GM10248 (cell line): ENCODE measurements around the gene ARVCF.

Experiments
- CTCF ChIA-PET: fragments of 300-600 bp; sonication (Branson Sonifier 250); formaldehyde crosslinking; extraction: SDS; loops from one replicate; lab custom pipeline; 2021; ENCODE audit warnings: antibody characterized with exemption; lab: Yijun Ruan, JAX
- POLR2A ChIA-PET: fragments of 350-650 bp; sonication (Branson Sonifier 250); formaldehyde crosslinking; extraction: SDS; loops from one replicate; lab custom pipeline; 2020; ENCODE audit warnings: antibody characterized with exemption; lab: Yijun Ruan, JAX
- DNase-seq: peaks from one replicate; pipeline ENCODE4 v3.0.0; 2012; ENCODE audit errors: extremely low spot score
- TF ChIP-seq, protein P1 (sequence below): IDR thresholded peaks from 2 replicates; pipeline ENCODE4 v1.5.1; 2012; ENCODE audit warnings: mild to moderate bottlenecking, low read depth; ENCODE audit errors: extremely low read depth, missing control alignments, control extremely low read depth

The ARVCF gene

DNA sequence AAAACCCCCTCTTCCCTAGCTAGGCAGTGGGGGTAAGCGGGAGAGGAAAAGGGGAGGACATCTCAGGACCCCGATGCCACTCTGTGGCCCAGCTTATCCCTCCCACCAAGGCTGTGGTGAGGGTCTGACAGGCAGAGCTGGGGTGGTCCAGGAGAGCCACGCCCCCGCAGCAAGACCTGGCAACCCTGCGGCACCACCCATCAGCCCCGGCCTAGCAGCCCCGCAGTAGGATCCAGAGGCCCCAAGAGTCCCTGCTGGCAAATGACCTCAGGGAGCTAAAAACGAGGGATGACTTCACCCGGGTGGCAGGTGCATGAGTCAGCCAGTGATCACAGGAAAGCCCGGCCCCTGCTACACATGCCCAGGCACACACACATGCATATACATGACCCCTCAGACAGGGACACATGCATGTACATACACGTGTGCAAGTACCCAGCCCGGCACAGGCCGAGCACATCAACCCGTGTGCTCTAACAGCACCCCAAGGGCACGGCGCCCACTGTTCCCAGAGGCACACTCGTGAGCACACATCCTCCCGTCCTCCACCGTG lies 32.3 kb downstream of the ARVCF start:
- ChIA-PET POLR2A (interaction anchor here (0.5 kb wide), 1 partner anchor 37 kb away, joined by 3 read pairs; the partner anchor contains the start of gene TANGO2), CTCF (interaction anchor here (0.9 to 2.2 kb wide), 6 partner anchors 10 to 42 kb away, joined by 3 to 10 read pairs (median 4); no protein-coding TSS in a partner anchor)
- TF ChIP-seq, protein P1, sequence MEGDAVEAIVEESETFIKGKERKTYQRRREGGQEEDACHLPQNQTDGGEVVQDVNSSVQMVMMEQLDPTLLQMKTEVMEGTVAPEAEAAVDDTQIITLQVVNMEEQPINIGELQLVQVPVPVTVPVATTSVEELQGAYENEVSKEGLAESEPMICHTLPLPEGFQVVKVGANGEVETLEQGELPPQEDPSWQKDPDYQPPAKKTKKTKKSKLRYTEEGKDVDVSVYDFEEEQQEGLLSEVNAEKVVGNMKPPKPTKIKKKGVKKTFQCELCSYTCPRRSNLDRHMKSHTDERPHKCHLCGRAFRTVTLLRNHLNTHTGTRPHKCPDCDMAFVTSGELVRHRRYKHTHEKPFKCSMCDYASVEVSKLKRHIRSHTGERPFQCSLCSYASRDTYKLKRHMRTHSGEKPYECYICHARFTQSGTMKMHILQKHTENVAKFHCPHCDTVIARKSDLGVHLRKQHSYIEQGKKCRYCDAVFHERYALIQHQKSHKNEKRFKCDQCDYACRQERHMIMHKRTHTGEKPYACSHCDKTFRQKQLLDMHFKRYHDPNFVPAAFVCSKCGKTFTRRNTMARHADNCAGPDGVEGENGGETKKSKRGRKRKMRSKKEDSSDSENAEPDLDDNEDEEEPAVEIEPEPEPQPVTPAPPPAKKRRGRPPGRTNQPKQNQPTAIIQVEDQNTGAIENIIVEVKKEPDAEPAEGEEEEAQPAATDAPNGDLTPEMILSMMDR: no peak
- DNase-seq: no peak

DNA sequence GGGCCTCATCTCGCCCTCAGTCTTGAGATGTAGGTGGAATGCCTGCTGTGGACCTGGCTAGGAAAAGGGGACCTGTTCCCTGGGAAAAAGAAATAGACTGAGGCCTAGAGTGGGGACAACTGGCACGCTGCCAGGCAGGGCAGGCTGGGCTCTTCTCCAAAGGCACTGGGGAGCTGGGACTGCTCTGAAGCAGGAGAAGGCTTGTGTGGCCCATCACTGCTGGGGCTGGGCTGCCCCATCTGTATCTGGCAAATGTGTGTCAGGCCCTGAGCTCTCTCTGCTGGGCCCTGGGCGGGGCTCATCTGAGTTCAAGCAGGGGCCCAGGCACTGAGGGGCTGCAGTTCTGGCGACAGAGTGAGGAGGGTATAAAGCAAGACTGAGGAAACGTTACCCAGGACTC lies 32.9 kb downstream of the ARVCF start:
- ChIA-PET CTCF (interaction anchor here (0.9 to 2.2 kb wide), 5 partner anchors 9 to 30 kb away, joined by 3 to 10 read pairs (median 4); no protein-coding TSS in a partner anchor), POLR2A (interaction anchor here (0.5 kb wide), 1 partner anchor 38 kb away, joined by 3 read pairs; the partner anchor contains the start of gene TANGO2)
- TF ChIP-seq, protein P1: no peak
- DNase-seq: no peak

DNA sequence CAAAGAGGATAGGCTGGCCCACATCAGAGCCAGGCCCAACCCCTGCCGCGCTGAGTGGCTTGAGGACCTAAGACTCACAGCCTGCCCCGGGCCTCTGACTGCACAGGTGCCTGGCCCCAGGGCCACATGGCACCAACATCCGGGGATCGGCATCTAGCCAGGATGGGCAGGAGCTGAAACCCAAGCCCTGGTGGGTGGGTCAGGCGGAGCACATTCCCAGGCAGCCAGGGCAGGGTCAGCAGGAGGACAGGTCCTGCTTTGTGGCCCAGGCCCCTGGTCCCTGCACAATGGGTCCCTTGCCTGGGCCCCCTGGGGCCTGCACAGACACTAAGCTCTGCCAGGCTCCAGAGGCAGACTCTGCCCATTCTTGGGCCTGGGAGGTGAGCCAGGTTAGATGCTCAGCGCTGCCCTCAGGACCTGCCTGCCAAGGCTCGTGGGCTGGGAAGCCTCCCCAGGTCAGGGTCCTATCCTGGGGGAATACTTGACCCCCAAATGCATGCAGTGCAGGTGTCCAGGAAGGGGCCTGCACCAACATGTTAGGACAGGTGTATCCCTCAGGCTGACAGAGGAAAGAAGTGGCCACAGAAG lies 33.5 kb downstream of the ARVCF start:
- POLR2A ChIA-PET: no interaction called here
- TF ChIP-seq, protein P1: no peak
- CTCF ChIA-PET: interaction anchor here (2.0 kb wide), 1 partner anchor 31 kb away, joined by 4 read pairs; no protein-coding TSS in a partner anchor
- no peak for DNase-seq

DNA sequence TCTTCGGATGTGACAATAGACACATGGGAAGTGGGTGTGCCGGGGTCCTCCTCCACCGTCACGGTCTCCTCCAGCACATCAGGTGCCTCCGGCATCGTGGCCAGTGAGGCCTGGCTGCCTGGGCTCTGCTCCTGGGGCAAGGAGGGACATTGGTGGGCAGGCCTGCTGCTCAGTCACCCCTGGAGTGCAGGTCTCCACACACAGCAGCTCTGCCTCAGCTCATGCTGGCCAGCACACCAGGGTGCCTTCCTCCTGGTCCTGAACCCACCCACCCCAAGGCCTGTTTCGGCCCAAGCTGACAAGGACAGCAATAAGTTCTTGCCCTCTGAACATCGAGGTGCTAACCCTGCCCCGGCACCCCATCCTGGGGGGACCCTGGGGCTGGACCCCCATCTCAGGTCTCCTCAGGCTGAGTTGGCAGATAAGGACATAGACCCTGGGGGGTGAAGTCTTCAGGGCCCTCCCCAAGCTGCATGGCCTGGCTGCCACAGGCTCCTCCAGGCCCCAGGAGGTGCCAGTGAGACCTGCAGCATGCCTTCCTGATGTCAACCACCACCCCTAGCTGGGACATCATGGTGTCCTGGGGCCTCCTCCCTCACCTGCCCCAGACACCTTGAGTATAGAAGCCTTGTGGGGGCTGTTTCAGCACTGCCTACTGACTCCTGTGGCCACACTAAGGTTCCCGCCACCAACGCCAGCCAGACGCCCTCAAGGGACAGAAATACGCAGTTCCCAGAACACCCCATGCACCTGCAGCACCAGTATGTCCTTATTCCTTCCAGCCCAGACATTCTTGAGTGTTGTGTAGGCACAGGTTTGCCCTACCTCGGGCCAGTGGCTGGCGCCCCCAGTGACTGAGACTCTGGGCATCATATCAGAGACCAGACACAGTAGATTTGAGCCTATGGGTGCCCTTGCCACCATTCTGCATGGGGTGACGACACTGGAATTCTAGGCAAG lies 34.4 kb downstream of the ARVCF start:
- ChIA-PET CTCF (interaction anchor here (1.5 to 1.8 kb wide), 2 partner anchors 9 to 11 kb away, joined by 3 to 6 read pairs; no protein-coding TSS in a partner anchor), POLR2A (no interaction called here)
- TF ChIP-seq, protein P1: no peak
- DNase-seq: no peak

DNA sequence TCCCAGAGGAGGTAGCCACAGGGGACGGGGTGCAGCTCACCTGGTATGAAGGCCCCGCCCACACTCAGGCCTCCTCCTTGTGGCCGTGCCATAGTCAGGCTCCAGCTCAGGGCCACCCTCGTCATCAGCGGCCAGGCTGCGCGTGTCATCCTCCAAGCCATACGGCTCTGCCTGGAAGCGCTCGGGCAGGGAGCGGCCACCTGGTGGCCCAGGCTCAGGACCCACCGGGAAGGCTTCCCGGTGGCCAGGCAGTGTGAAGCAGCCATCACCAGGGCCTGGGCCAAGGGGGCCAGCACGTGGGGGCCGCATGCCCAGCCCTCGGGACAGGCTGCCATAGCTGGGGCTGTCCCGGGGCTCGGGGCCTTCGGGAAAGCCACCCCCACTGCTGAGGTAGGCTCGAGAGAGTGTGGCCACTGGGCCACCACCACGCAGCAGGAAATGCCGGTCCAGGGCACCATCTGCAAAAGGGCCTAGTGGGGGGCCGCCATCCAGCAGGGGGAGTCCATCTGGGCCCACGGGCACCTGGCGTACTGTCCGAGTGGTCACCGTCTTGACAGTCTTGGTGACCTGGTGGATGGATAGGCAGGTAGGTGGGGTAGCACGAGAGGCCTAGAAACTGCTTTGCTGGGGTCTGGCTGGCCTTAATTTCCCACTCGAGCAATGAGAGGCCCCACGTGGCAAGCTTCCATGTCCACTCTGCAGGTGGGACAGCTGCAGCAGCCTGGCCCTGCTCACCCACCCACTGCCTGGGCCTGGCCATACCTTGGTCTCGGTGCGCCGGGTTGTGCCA lies 35.3 kb downstream of the ARVCF start:
- DNase-seq: no peak
- TF ChIP-seq, protein P1: no peak
- ChIA-PET CTCF (interaction anchor here (1.5 to 1.8 kb wide), 2 partner anchors 8 to 10 kb away, joined by 3 to 6 read pairs; no protein-coding TSS in a partner anchor), POLR2A (no interaction called here)
